ENCODE measurements around the gene NEU1.
"Not testable (repeated sequence)": the region's sequence is repeated elsewhere in the genome, so short reads cannot be mapped to it uniquely, and the experiment has no call there.

NEU1 gene

GRCh38 chr6:31859923-31860322, 2.7 kb downstream of the NEU1 start:
- TF ChIP-seq CTCF (IDR thresholded peaks at IDR 0.05; ENCODE audit: insufficient read depth, low read length, poor library complexity, severe bottlenecking) = no peak
- DNase-seq (ENCODE audit: extremely low read depth, insufficient read length) = no peak
- Histone ChIP-seq H3K36me3 (ENCODE audit: control insufficient read depth, insufficient read depth, low read length) (peaks cover 9% of the 10 kb centered on the region), H3K27me3 (replicated peaks; ENCODE audit: control insufficient read depth, insufficient read depth, low read length) (no peaks in the 10 kb centered on the region; the same call in 1 of the 2 replicates), H3K4me3 (replicated peaks; ENCODE audit: low read depth, low read length) (no peak overlapping the region)

GRCh38 chr6:31858707-31859106, 3.9 kb downstream of the NEU1 start:
- no peak overlapping the region for H3K4me3 ChIP-seq (replicated peaks; ENCODE audit: low read depth, low read length)
- no peak for TF ChIP-seq CTCF (IDR thresholded peaks at IDR 0.05; ENCODE audit: insufficient read depth, low read length, poor library complexity, severe bottlenecking)
- H3K36me3 ChIP-seq (ENCODE audit: control insufficient read depth, insufficient read depth, low read length) = peaks cover 9% of the 10 kb centered on the region
- no peak for DNase-seq (ENCODE audit: extremely low read depth, insufficient read length)
- no peaks in the 10 kb centered on the region for H3K27me3 ChIP-seq (replicated peaks; ENCODE audit: control insufficient read depth, insufficient read depth, low read length)

GRCh38 chr6:31857774-31858173, 4.8 kb downstream of the NEU1 start:
- not testable (repeated sequence) for H3K4me3 ChIP-seq (replicated peaks; ENCODE audit: low read depth, low read length); H3K27me3 ChIP-seq (replicated peaks; ENCODE audit: control insufficient read depth, insufficient read depth, low read length); DNase-seq (ENCODE audit: extremely low read depth, insufficient read length); H3K36me3 ChIP-seq (ENCODE audit: control insufficient read depth, insufficient read depth, low read length)

- DNase-seq (ENCODE audit: extremely low read depth, insufficient read length); H3K36me3 ChIP-seq (ENCODE audit: control insufficient read depth, insufficient read depth, low read length); H3K4me3 ChIP-seq (replicated peaks; ENCODE audit: low read depth, low read length); H3K27me3 ChIP-seq (replicated peaks; ENCODE audit: control insufficient read depth, insufficient read depth, low read length): not testable (repeated sequence)
Measured at GRCh38 chr6:31851980-31852718, 10.5 kb downstream of the NEU1 start.

- Histone ChIP-seq H3K27me3 (replicated peaks; ENCODE audit: control insufficient read depth, insufficient read depth, low read length) (no peaks in the 10 kb centered on the region), H3K36me3 (ENCODE audit: control insufficient read depth, insufficient read depth, low read length) (no peaks in the 10 kb centered on the region), H3K4me3 (replicated peaks; ENCODE audit: low read depth, low read length) (no peak overlapping the region)
- no peak for TF ChIP-seq CTCF (IDR thresholded peaks at IDR 0.05; ENCODE audit: insufficient read depth, low read length, poor library complexity, severe bottlenecking)
- no peak for DNase-seq (ENCODE audit: extremely low read depth, insufficient read length)
Measured at GRCh38 chr6:31851485-31851832, 11.2 kb downstream of the NEU1 start.

GRCh38 chr6:31850765-31851484, 11.7 kb downstream of the NEU1 start:
- TF ChIP-seq CTCF (IDR thresholded peaks at IDR 0.05; ENCODE audit: insufficient read depth, low read length, poor library complexity, severe bottlenecking) = no peak
- no peak overlapping the region for H3K4me3 ChIP-seq (replicated peaks; ENCODE audit: low read depth, low read length)
- no peak for DNase-seq (ENCODE audit: extremely low read depth, insufficient read length)
- no peaks in the 10 kb centered on the region for H3K36me3 ChIP-seq (ENCODE audit: control insufficient read depth, insufficient read depth, low read length)
- no peaks in the 10 kb centered on the region for H3K27me3 ChIP-seq (replicated peaks; ENCODE audit: control insufficient read depth, insufficient read depth, low read length)

All from GM06990 (cell line).